Measurements from ENCODE around the gene SPA17. TPM values are rescaled to one million over a fixed set of nuclear protein-coding genes. Genes with fewer than 3 reads are reported as not detected.

The SPA17 gene
- polyA plus RNA-seq, 3 donors, result 0.75 to 6.7 (median 4.2) TPM

DNA sequence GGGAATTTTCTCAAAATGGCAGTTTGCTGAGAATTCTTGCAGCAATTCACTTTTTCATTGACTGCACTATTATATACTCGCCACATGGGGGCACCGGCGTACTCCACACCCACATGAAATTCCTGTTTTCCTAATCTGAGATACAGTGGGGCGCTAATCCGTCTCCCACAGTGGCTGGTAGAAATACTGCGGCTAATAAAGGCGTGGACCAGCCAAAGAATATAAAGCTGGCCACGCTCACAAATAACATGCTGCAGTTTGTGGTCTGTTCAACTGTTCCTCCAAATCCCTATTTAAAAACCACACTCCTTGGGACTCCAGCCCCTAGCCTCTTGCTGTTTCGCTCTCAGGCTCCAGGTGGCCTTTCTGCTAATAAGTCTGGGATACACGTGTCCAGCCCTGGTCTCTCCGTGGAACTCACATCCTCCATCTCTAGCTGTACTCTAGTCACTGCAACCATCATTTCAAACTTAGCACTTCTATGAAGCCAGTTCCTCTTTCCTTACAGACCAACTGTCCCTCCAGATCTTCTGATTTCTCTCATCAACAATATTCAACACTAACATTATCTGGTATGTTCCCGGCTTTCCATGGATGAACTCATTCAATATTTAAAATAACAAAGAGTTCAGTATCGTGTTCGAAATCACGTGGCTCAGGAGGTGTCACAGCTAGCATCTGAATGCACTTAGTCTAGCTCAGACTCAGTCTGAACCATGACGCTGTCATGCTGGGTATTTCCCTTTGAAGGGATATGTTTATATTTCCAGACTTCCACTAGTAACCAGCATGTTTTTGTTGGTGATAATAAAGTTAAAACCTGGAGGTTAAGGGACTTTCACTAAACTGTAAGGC lies 29.1 kb upstream of the SPA17 start:
- H3K4me3 Mint-ChIP-seq, result peak overlapping the region in 1 of 2 donors; percentile 56
- Histone ChIP-seq H3K9me3 (replicated peaks in 1 of 2; ENCODE audit: control insufficient read depth in 1 of 2, insufficient read depth in 1 of 2, low read length in 2 of 2) (peaks cover 0 to 3% of the 10 kb centered on the region in 2 donors), H4K20me1 (ENCODE audit: insufficient read depth, low read length) (no peaks in the 10 kb centered on the region), H3K4me2 (replicated peaks; ENCODE audit: extremely low read depth, low read length, poor library complexity, severe bottlenecking) (peak overlapping the region; percentile 62), H3K4me1 (ENCODE audit: control insufficient read depth in 1 of 2, insufficient read depth in 2 of 2, low read length in 2 of 2) (peaks cover 5 to 8% of the 10 kb centered on the region in 2 donors), H3K36me3 (replicated peaks in 1 of 2; ENCODE audit: control insufficient read depth in 1 of 2, insufficient read depth in 2 of 2, low read length in 2 of 2) (no peaks in the 10 kb centered on the region), H3K79me2 (ENCODE audit: insufficient read depth, low read length) (no peaks in the 10 kb centered on the region), H2AFZ (ENCODE audit: insufficient read depth, low read depth, low read length, poor library complexity, severe bottlenecking) (peak overlapping the region; percentile 55), H3K4me3 (replicated peaks in 1 of 3; ENCODE audit: low read depth in 2 of 3, low read length in 3 of 3) (peak overlapping the region in 1 of 3 experiments; percentile 50), H3K27me3 (ENCODE audit: control insufficient read depth in 2 of 2, insufficient read depth in 2 of 2, low read length in 2 of 2) (no peaks in the 10 kb centered on the region), H3K27ac (ENCODE audit: low read depth in 1 of 2, low read length in 2 of 2) (no peak overlapping the region), H3K9ac (ENCODE audit: insufficient read depth, low read length, poor library complexity, severe bottlenecking) (no peak overlapping the region)
- H3K36me3 Mint-ChIP-seq, result peaks cover 0 to 6% of the 10 kb centered on the region in 2 donors
- WGBS (ENCODE audit: insufficient coverage), result 12% methylated on average over 12 of the region's 16 CpGs
- TF ChIP-seq, protein P1, sequence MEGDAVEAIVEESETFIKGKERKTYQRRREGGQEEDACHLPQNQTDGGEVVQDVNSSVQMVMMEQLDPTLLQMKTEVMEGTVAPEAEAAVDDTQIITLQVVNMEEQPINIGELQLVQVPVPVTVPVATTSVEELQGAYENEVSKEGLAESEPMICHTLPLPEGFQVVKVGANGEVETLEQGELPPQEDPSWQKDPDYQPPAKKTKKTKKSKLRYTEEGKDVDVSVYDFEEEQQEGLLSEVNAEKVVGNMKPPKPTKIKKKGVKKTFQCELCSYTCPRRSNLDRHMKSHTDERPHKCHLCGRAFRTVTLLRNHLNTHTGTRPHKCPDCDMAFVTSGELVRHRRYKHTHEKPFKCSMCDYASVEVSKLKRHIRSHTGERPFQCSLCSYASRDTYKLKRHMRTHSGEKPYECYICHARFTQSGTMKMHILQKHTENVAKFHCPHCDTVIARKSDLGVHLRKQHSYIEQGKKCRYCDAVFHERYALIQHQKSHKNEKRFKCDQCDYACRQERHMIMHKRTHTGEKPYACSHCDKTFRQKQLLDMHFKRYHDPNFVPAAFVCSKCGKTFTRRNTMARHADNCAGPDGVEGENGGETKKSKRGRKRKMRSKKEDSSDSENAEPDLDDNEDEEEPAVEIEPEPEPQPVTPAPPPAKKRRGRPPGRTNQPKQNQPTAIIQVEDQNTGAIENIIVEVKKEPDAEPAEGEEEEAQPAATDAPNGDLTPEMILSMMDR (IDR thresholded peaks at IDR 0.05), result peak; percentile 89
- peak; percentile 35 to 63 (median 50) for DNase-seq
- peaks cover 0 to 2% (median 0%) of the 10 kb centered on the region in 3 donors for H3K27me3 Mint-ChIP-seq (ENCODE audit: low read depth in 3 of 3)
- intact Hi-C loops (cut with micrococcal nuclease), result no loop called here
- H3K27ac Mint-ChIP-seq, result no peak overlapping the region
- H3K9me3 Mint-ChIP-seq, result peaks cover 0 to 7% (median 2%) of the 10 kb centered on the region in 7 donors
- peaks cover 6% of the 10 kb centered on the region for H3K4me1 Mint-ChIP-seq

DNA sequence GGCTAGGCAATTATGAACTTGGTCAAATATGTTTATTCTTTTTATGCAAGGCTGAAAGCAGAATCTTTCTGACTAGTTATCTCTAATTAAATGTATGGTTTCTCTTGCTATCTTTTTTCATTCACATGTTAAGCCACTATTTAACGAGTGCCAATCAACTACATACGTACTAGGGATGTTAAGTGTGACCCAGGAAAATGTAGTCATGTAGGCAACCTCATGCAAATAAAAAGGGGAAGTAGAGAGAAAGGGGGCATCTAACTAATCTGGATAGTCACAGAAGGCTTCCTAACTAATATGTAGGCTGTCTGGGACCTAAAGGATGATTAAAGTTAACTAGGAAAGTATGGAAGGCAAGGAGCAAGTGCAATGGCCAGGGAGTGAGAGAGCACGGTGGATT lies 27.6 kb upstream of the SPA17 start:
- Histone ChIP-seq H3K4me2 (replicated peaks; ENCODE audit: extremely low read depth, low read length, poor library complexity, severe bottlenecking) (no peak overlapping the region), H3K9me3 (replicated peaks in 1 of 2; ENCODE audit: control insufficient read depth in 1 of 2, insufficient read depth in 1 of 2, low read length in 2 of 2) (no peaks in the 10 kb centered on the region), H3K79me2 (ENCODE audit: insufficient read depth, low read length) (no peaks in the 10 kb centered on the region), H4K20me1 (ENCODE audit: insufficient read depth, low read length) (no peaks in the 10 kb centered on the region), H3K27ac (ENCODE audit: low read depth in 1 of 2, low read length in 2 of 2) (no peak overlapping the region), H3K27me3 (ENCODE audit: control insufficient read depth in 2 of 2, insufficient read depth in 2 of 2, low read length in 2 of 2) (no peaks in the 10 kb centered on the region), H3K4me1 (ENCODE audit: control insufficient read depth in 1 of 2, insufficient read depth in 2 of 2, low read length in 2 of 2) (peaks cover 5 to 8% of the 10 kb centered on the region in 2 donors), H3K36me3 (replicated peaks in 1 of 2; ENCODE audit: control insufficient read depth in 1 of 2, insufficient read depth in 2 of 2, low read length in 2 of 2) (no peaks in the 10 kb centered on the region), H3K4me3 (replicated peaks in 1 of 3; ENCODE audit: low read depth in 2 of 3, low read length in 3 of 3) (no peak overlapping the region), H2AFZ (ENCODE audit: insufficient read depth, low read depth, low read length, poor library complexity, severe bottlenecking) (no peak overlapping the region), H3K9ac (ENCODE audit: insufficient read depth, low read length, poor library complexity, severe bottlenecking) (no peak overlapping the region)
- no peak for DNase-seq
- intact Hi-C loops (cut with micrococcal nuclease), result no loop called here
- Mint-ChIP-seq H3K27me3 (ENCODE audit: low read depth in 3 of 3) (peaks cover 0 to 2% (median 0%) of the 10 kb centered on the region in 3 donors), H3K36me3 (peaks cover 0 to 3% of the 10 kb centered on the region in 2 donors), H3K27ac (no peak overlapping the region), H3K4me3 (no peak overlapping the region), H3K9me3 (no peaks in the 10 kb centered on the region), H3K4me1 (peaks cover 6% of the 10 kb centered on the region)
- TF ChIP-seq, protein P1 (IDR thresholded peaks at IDR 0.05), result no peak
- WGBS (ENCODE audit: insufficient coverage), result no CpG with 5 or more reads among the region's 3 CpGs

Measured in CD14-positive monocyte (primary cell).